Fibroblast of peridontal ligament (primary cell): ENCODE results near the gene NTS.

Experiments
- DNase-seq: peaks from one replicate; pipeline ENCODE4 v3.0.0-alpha.2; 2010; ENCODE audit errors: extremely low read depth

NTS gene

GRCh38 chr12:85874031-85874461, at the start of gene NTS:
Gene NTS (plus strand): TSS chr12:85874295. CDS start chr12:85874404, 109 bp downstream.
- DNase-seq: no peak

GRCh38 chr12:85825746-85826145, 48.3 kb upstream of the NTS start:
- no peak for DNase-seq

- no peak for DNase-seq
Measured at GRCh38 chr12:85828576-85828975, 45.5 kb upstream of the NTS start.

GRCh38 chr12:85829391-85829790, 44.7 kb upstream of the NTS start:
- DNase-seq: peak; percentile 56

- DNase-seq: no peak
Measured at GRCh38 chr12:85831327-85831990, 42.6 kb upstream of the NTS start.

- DNase-seq: no peak
Measured at GRCh38 chr12:85833579-85833978, 40.5 kb upstream of the NTS start.

GRCh38 chr12:85834378-85834777, 39.7 kb upstream of the NTS start:
- DNase-seq: peak; percentile 19

- peak; percentile 75 for DNase-seq
Measured at GRCh38 chr12:85835426-85836196, 38.5 kb upstream of the NTS start.

- DNase-seq: peak; percentile 91
Measured at GRCh38 chr12:85836197-85837090, 37.7 kb upstream of the NTS start, which contains the start of gene RASSF9. Gene RASSF9 (minus strand): TSS chr12:85836409. CDS start chr12:85836201, 208 bp downstream.

- DNase-seq: no peak
Measured at GRCh38 chr12:85843606-85844310, 30.3 kb upstream of the NTS start.

GRCh38 chr12:85849344-85849743, 24.8 kb upstream of the NTS start:
- DNase-seq: no peak

- DNase-seq: no peak
Measured at GRCh38 chr12:85855305-85855704, 18.8 kb upstream of the NTS start.

GRCh38 chr12:85856966-85857365, 17.1 kb upstream of the NTS start:
- no peak for DNase-seq

- no peak for DNase-seq
Measured at GRCh38 chr12:85865890-85866289, 8.2 kb upstream of the NTS start.

GRCh38 chr12:85866986-85867776, 6.9 kb upstream of the NTS start:
- DNase-seq: peak; percentile 82

GRCh38 chr12:85872497-85873091, 1.5 kb upstream of the NTS start:
- DNase-seq: peak; percentile 78

GRCh38 chr12:85877459-85877858, 3.4 kb downstream of the NTS start:
- DNase-seq: no peak

- no peak for DNase-seq
Measured at GRCh38 chr12:85883763-85884162, 9.7 kb downstream of the NTS start.

- no peak for DNase-seq
Measured at GRCh38 chr12:85894653-85895052, 20.6 kb downstream of the NTS start.

- peak; percentile 49 for DNase-seq
Measured at GRCh38 chr12:85920324-85920947, 46.3 kb downstream of the NTS start.
